NCI-H1092 treated with DMSO at 0.1 percent for 48 hours (cell line): ENCODE results near the gene DPP7.

Experiments used
- DNase-seq: peaks from one replicate; lab custom pipeline; 2025; lab: John Stamatoyannopoulos, UW

The DPP7 gene

GRCh38 chr9:137086531-137087408 is 27.8 kb downstream of the DPP7 start, which contains the start of gene MAN1B1:
MAN1B1 (plus strand) TSS chr9:137086985; CDS start chr9:137087000, 15 bp downstream.
- peak; percentile 98 for DNase-seq

GRCh38 chr9:137085920-137086530 is 28.5 kb downstream of the DPP7 start:
- no peak for DNase-seq

- DNase-seq, result no peak
Observed at GRCh38 chr9:137084526-137084925, 30.0 kb downstream of the DPP7 start.

GRCh38 chr9:137083394-137084004 is 31.0 kb downstream of the DPP7 start:
- DNase-seq, result no peak

- no peak for DNase-seq
Observed at GRCh38 chr9:137082925-137083290, 31.6 kb downstream of the DPP7 start.

- no peak for DNase-seq
Observed at GRCh38 chr9:137082222-137082924, 32.2 kb downstream of the DPP7 start.

GRCh38 chr9:137080260-137081122 is 34.0 kb downstream of the DPP7 start:
- DNase-seq, result no peak

GRCh38 chr9:137079401-137079787 is 35.1 kb downstream of the DPP7 start:
- DNase-seq, result no peak

GRCh38 chr9:137078701-137079400 is 35.7 kb downstream of the DPP7 start:
- no peak for DNase-seq

GRCh38 chr9:137077758-137078693 is 36.5 kb downstream of the DPP7 start:
- DNase-seq, result no peak

- peak; percentile 14 for DNase-seq
Observed at GRCh38 chr9:137077010-137077747, 37.4 kb downstream of the DPP7 start, which contains the start of gene UAP1L1. UAP1L1 (plus strand) TSS chr9:137077517; CDS start chr9:137077533, 16 bp downstream.

- DNase-seq, result no peak
Observed at GRCh38 chr9:137076636-137077009, 37.9 kb downstream of the DPP7 start.

- no peak for DNase-seq
Observed at GRCh38 chr9:137075275-137075775, 39.2 kb downstream of the DPP7 start.

GRCh38 chr9:137074657-137075274 is 39.8 kb downstream of the DPP7 start:
- DNase-seq, result no peak

GRCh38 chr9:137073992-137074399 is 40.5 kb downstream of the DPP7 start:
- no peak for DNase-seq

GRCh38 chr9:137071282-137071681 is 43.3 kb downstream of the DPP7 start:
- no peak for DNase-seq

- DNase-seq, result peak; percentile 75
Observed at GRCh38 chr9:137070906-137071275, 43.6 kb downstream of the DPP7 start.
